GM21576 (cell line): ENCODE results near the gene MRPL48.
"Not testable (repeated sequence)": the region's sequence is repeated elsewhere in the genome, so short reads cannot be mapped to it uniquely, and the experiment has no call there.

Experiments used
- ATAC-seq: cut with Tn5 transposase; IDR thresholded peaks from one replicate; pipeline ENCODE4 v1.9.1; 2021; ENCODE audit warnings: mild to moderate bottlenecking, moderate library complexity; ENCODE audit not compliant: unreplicated experiment

Gene MRPL48

DNA sequence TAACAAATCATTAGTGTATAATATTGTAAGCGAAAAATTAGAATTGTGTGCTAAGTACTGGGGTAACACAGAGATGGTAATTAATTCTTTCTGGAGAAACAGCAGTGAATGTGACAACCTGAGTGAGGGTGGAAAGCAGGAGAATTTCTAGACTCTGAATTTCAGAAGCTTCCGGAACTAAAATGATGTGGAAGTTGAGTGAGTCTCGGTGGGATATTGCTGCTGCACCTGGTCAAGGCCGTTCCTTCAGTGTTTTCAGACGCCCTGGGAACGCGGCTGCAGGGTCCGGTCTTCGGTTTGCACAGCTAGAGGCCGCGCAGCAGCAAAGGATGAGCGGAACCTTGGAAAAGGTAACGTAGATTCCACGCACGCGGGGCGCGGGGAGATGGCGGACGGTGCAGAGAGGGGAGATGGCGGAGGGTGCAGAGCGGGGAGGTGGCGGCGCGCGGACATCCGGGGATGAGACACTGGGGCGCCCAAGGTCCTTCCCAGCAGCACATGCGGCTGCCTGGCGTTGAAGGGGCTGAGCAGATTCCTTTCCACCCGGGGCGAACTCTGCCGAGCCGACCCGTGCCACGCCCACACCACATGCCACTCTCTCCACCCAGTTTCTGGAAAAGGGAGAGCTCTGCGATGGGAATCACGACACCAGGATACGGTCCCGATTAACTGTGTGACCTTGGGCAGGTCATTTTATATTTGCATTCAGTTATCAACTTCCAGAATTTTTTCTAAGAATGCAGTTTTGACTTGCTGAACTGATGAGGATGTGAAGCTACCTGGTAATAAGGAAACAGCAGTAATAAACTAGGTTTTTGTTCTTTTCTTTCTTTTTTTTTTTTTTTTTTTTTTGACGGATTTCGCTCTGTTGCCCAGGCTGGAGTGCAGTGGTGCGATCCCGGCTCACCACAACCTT is at the start of gene MRPL48:
Gene MRPL48, plus strand, starts transcription at position 232 of the 916 bp plus-strand sequence. Its CDS starts 98 bp downstream, at position 330.
- ATAC-seq = peak; percentile 94

DNA sequence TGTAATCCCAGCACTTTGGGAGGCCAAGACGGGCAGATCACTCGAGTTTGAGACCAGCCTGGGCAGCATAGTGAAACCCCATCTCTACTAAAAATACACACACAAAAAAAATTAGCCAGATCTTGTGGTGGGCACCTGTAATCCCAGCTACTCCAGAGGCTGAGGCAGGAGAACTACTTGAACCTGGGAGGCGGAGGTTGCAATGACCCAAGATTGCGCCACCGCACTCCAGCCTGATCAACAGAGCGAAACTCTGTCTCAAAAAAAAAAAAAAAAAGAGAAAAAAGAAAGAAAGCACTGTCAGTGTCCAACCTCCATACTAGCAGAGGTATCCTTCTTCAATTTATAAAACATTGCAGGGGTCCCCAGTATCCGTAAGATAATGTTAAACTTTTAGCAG is 44.6 kb upstream of the MRPL48 start:
- ATAC-seq = no peak

DNA sequence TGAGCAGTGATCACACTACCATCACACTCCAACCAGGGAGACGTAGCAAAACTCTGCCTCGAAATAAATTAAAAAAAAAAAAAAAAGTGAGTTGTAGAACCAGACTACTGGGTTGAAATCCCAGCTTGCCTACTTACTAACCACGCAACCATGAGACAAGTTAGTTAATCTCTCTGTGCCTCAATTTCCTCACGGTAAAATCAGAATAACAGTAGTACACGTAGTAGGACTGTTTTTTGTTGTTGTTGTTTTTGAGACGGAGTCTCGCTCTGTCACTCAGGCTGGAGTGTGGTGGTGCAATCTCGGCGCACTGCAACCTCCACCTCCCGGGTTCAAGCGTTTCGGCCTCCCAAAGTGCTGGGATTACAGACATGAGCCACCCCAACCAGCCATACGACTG is 41.0 kb upstream of the MRPL48 start:
- no peak for ATAC-seq

GRCh38 chr11:73747762-73748161 is 39.9 kb upstream of the MRPL48 start:
- no peak for ATAC-seq

DNA sequence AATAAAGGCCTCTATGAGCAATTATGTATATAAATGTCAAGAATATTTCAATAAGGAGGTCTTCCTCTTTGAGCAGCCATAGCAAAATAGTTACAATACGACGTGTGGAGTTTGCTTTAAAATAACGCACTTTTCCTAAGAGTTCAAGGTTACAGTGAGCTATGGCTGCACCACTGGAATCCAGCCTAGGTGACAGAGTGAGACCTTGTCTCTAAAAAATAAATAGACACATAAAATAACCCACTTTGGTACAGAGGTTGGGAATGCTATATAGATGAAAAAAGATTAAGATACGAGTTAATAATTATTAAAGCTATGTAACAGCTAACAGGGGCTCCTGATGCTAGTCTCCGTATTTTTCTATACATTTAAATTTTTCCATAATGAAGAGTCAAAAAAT is 39.4 kb upstream of the MRPL48 start:
- ATAC-seq = no peak

DNA sequence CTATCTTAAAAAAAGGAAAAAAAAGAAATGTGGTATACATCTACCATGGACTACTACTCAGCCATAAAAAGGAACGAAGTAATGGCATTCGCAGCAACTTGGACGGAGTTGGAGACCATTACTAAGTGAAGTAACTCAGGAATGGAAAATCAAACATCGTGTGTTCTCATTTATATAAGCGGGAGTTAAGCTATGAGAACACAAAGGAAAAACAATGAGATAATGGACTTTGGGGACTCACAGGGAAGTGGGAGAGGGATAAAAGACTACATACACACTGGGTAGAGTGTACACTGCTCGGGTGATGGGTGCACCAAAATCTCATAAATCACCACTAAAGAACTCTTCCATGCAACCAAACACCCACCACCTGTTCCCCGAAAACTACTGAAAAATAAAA is 38.6 kb upstream of the MRPL48 start:
- no peak for ATAC-seq

GRCh38 chr11:73750228-73750627 is 37.4 kb upstream of the MRPL48 start:
- no peak for ATAC-seq

GRCh38 chr11:73750862-73751261 is 36.8 kb upstream of the MRPL48 start:
- not testable (repeated sequence) for ATAC-seq

DNA sequence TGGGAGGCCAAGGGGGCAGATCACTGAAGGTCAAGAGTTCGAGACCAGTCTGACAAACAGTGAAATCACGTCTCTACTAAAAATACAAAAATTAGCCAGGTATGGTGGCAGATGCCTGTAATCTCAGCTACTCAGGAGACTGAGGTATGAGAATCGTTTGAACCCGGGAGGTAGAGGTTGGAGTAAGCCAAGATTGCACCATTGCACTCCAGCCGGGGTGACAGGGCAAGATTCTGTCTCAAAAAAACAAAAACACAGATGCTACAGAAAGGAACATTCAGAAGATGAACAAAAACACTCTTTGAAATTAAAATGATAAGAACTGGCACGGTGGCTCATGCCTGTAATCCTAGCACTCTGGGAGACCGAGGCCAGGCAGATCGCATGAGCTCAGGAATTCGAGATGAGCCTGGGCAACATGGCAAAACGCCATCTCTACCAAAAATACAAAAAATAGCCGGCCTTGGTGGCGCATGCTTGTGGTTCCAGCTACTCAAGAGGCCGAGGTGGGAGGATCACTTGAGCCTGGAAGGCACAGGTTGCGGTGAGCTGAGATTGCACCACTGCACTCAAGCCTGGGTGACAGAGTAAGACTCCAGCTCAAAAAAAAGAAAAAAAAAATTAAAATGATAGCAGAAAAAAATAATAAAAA is 35.3 kb upstream of the MRPL48 start:
- ATAC-seq = no peak

- ATAC-seq = no peak
These were observed 34.8 kb upstream of the MRPL48 start for GRCh38 chr11:73752903-73753302.

GRCh38 chr11:73753938-73754337 is 33.7 kb upstream of the MRPL48 start:
- no peak for ATAC-seq

- no peak for ATAC-seq
These were observed 32.0 kb upstream of the MRPL48 start for GRCh38 chr11:73755670-73756069.

GRCh38 chr11:73757598-73757997 is 30.1 kb upstream of the MRPL48 start:
- ATAC-seq = no peak

GRCh38 chr11:73758451-73758850 is 29.2 kb upstream of the MRPL48 start:
- ATAC-seq = no peak

DNA sequence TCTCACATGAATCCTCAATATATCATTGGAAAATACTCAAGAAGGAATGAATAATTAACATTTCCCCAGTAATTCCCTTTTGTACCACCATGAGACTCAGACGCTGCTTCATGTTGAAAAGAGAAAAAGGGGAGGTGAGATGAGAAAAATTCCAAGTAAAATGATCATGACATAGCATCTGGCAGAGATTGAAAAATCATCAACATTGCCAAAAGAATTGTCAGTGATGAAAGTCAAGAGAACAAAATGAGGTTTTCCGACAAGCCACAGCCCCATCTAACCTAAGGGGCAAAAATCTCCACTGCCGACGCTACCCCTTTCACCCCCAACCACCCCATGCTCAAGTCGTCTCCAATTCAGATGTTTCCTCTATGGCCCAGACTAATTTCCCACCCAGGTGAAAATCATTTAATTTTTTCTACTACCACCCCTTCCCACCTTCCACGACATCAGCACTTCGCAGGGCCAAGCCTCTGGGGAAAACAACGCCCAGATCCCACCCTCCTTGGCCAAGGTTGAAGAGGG is 28.0 kb upstream of the MRPL48 start:
- no peak for ATAC-seq

DNA sequence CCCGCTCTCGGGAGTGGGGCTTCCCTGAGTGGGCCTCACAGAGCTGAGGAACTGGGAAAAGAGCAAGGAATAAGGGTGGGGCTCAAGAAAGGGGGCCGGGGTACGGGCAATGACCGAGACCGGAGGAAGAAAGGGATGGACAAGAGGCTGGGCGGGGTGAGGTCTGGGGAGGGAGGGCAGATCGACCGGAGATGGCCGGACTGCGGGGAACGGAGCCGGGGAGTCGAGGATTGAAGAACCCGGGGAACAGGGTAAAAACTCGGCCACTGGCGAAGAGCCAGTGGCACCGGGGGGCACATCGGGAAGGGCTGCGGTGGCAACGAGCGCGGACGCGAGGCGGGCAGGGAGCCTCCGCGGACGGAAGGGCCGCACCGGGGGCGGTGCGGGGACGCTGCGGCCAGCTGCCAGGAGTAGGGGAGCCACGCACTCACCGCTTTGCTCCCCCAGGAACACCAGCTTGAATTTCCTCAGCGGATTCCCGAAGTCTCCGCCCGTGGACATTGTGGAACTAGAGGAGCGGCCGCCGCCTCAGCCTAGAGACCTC is 27.5 kb upstream of the MRPL48 start:
- ATAC-seq = peak; percentile 10

GRCh38 chr11:73760679-73761402 is 26.8 kb upstream of the MRPL48 start, which contains the start of gene RAB6A:
Gene RAB6A (minus strand): TSS chr11:73761074. CDS start chr11:73760635, 439 bp downstream.
- peak; percentile 90 for ATAC-seq

DNA sequence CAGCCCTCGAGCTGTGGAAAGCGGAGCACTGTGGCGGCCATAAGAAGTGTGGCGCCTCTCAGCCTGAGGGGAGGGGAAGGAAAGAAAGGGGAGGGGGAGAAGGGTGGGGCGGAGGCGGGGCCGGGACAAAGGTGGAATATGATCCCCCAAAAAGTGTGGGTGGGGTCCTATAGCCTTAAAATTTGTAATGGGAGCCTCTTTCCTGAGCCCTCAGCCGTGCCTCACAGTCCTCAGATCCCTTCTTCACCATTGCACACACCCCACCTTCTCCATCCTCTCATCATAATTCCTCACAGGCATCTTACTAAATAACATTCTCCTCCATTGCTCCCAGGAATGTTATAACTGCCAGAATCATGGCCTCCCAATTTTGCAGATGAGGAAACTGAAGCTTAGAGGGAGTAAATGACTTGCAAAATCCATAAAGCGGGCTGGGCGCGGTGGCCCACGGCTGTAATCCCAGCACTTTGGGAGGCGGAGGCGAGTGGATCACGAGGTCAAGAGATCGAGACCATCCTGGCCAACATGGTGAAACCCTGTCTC is 26.2 kb upstream of the MRPL48 start:
- ATAC-seq = peak; percentile 5

GRCh38 chr11:73762732-73763131 is 24.9 kb upstream of the MRPL48 start:
- no peak for ATAC-seq

DNA sequence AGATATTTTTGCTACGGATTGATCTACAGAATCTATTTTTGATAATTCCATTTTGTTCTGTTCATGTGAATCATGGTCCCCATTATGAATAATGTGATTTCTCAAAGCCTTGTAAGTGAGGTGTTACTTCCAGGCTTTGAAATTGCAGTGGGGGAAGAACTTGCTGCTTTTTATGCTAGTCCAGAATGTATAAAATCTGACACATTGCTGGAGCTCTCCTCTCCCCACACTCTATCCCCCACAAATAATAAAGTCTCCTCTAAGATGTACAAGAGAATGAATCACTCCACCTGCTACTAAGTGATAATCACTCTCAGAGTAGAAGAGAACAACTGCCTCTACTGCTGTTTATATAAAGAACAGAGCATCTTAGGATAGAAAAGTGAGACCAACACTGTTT is 20.9 kb upstream of the MRPL48 start:
- no peak for ATAC-seq

GRCh38 chr11:73770811-73771210 is 16.9 kb upstream of the MRPL48 start:
- ATAC-seq = not testable (repeated sequence)
